ENCODE data around the gene HEATR5B. TPM values are rescaled to one million over a fixed set of nuclear protein-coding genes. Genes with fewer than 3 reads are reported as not detected.

Gene HEATR5B
- total and polyA plus RNA-seq, 2 donors (not counting 1 experiment from before 2014, with no cell fraction given) = 33.0 to 44.3 TPM

GRCh38 chr2:37059841-37060240, 24.3 kb downstream of the HEATR5B start:
- no peaks in the 10 kb centered on the region for H3K27me3 ChIP-seq (replicated peaks in 1 of 4; ENCODE audit: control extremely low read depth in 1 of 4, control insufficient read depth in 3 of 4, insufficient read depth in 4 of 4, low read length in 3 of 4)
- no peak overlapping the region for H3K4me2 ChIP-seq (replicated peaks; ENCODE audit: low read depth, low read length, poor library complexity, severe bottlenecking)
- intact Hi-C loops (cut with micrococcal nuclease) = loop anchor here (5.0 kb wide), 1 partner anchor 38 kb away; no protein-coding TSS in a partner anchor
- TF ChIP-seq, protein P1, sequence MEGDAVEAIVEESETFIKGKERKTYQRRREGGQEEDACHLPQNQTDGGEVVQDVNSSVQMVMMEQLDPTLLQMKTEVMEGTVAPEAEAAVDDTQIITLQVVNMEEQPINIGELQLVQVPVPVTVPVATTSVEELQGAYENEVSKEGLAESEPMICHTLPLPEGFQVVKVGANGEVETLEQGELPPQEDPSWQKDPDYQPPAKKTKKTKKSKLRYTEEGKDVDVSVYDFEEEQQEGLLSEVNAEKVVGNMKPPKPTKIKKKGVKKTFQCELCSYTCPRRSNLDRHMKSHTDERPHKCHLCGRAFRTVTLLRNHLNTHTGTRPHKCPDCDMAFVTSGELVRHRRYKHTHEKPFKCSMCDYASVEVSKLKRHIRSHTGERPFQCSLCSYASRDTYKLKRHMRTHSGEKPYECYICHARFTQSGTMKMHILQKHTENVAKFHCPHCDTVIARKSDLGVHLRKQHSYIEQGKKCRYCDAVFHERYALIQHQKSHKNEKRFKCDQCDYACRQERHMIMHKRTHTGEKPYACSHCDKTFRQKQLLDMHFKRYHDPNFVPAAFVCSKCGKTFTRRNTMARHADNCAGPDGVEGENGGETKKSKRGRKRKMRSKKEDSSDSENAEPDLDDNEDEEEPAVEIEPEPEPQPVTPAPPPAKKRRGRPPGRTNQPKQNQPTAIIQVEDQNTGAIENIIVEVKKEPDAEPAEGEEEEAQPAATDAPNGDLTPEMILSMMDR (IDR thresholded peaks at IDR 0.05) = no peak
- no peak for TF ChIP-seq EZH2 (IDR thresholded peaks at IDR 0.05; ENCODE audit: borderline replicate concordance, insufficient read depth, low read depth, low read length, poor library complexity, severe bottlenecking)
- no peak overlapping the region for H3K27ac ChIP-seq (ENCODE audit: low read length in 2 of 2)
- H3K4me3 ChIP-seq (ENCODE audit: control extremely low read depth in 1 of 5, extremely low read depth in 1 of 5, insufficient read depth in 1 of 5, low read depth in 2 of 5, low read length in 4 of 5) = no peak overlapping the region
- no peak overlapping the region for H3K9ac ChIP-seq (ENCODE audit: low read length)
- H3K9me3 ChIP-seq (ENCODE audit: control extremely low read depth in 1 of 3, control insufficient read depth in 2 of 3, insufficient read depth in 1 of 3, low read length in 2 of 3) = no peaks in the 10 kb centered on the region
- peaks cover 8% of the 10 kb centered on the region for H3K79me2 ChIP-seq (ENCODE audit: control insufficient read depth, insufficient read depth, low read length)
- Mint-ChIP-seq H3K9me3 (ENCODE audit: insufficient read depth) (no peaks in the 10 kb centered on the region), H3K4me3 (no peak overlapping the region), H3K27me3 (no peaks in the 10 kb centered on the region), H3K27ac (no peak overlapping the region), H3K4me1 (no peaks in the 10 kb centered on the region)
- H3K36me3 ChIP-seq (replicated peaks in 1 of 2; ENCODE audit: control extremely low read depth in 1 of 2, control insufficient read depth in 1 of 2, extremely low read depth in 1 of 2, insufficient read depth in 2 of 2, low read length in 1 of 2) = peaks cover 22 to 95% of the 10 kb centered on the region in 2 experiments
- no CpG with 5 or more reads among the region's 3 CpGs for WGBS (ENCODE audit: insufficient coverage)
- CTCF ChIA-PET = no interaction called here
- POLR2A ChIA-PET = no interaction called here
- no peak overlapping the region for H2AFZ ChIP-seq (ENCODE audit: insufficient read depth, low read depth, low read length, poor library complexity, severe bottlenecking)
- DNase-seq (no peak), ATAC-seq (ENCODE audit: low read depth) (no peak)
- H3K4me1 ChIP-seq (ENCODE audit: control insufficient read depth in 2 of 2, insufficient read depth in 2 of 2, low read length in 2 of 2) = no peaks in the 10 kb centered on the region
- peaks cover 11% of the 10 kb centered on the region for H4K20me1 ChIP-seq (ENCODE audit: control insufficient read depth, insufficient read depth, low read length, poor library complexity, severe bottlenecking)

- no peak overlapping the region for H3K27ac Mint-ChIP-seq
- Histone ChIP-seq H3K4me3 (ENCODE audit: control extremely low read depth in 1 of 5, extremely low read depth in 1 of 5, insufficient read depth in 1 of 5, low read depth in 2 of 5, low read length in 4 of 5) (no peak overlapping the region), H3K36me3 (replicated peaks in 1 of 2; ENCODE audit: control extremely low read depth in 1 of 2, control insufficient read depth in 1 of 2, extremely low read depth in 1 of 2, insufficient read depth in 2 of 2, low read length in 1 of 2) (peaks cover 27 to 76% of the 10 kb centered on the region in 2 experiments), H3K9ac (ENCODE audit: low read length) (no peak overlapping the region), H3K79me2 (ENCODE audit: control insufficient read depth, insufficient read depth, low read length) (no peaks in the 10 kb centered on the region), H3K4me1 (ENCODE audit: control insufficient read depth in 2 of 2, insufficient read depth in 2 of 2, low read length in 2 of 2) (no peaks in the 10 kb centered on the region), H3K27ac (ENCODE audit: low read length in 2 of 2) (no peak overlapping the region), H3K4me2 (replicated peaks; ENCODE audit: low read depth, low read length, poor library complexity, severe bottlenecking) (no peak overlapping the region), H2AFZ (ENCODE audit: insufficient read depth, low read depth, low read length, poor library complexity, severe bottlenecking) (no peak overlapping the region), H3K27me3 (replicated peaks in 1 of 4; ENCODE audit: control extremely low read depth in 1 of 4, control insufficient read depth in 3 of 4, insufficient read depth in 4 of 4, low read length in 3 of 4) (no peaks in the 10 kb centered on the region), H4K20me1 (ENCODE audit: control insufficient read depth, insufficient read depth, low read length, poor library complexity, severe bottlenecking) (no peaks in the 10 kb centered on the region), H3K9me3 (ENCODE audit: control extremely low read depth in 1 of 3, control insufficient read depth in 2 of 3, insufficient read depth in 1 of 3, low read length in 2 of 3) (no peaks in the 10 kb centered on the region)
- no peak overlapping the region for H3K4me3 Mint-ChIP-seq
- H3K4me1 Mint-ChIP-seq = no peaks in the 10 kb centered on the region
- ATAC-seq (ENCODE audit: low read depth) = no peak
- ChIA-PET CTCF (interaction anchor here (1.5 kb wide), 1 partner anchor 12 kb away, joined by 3 read pairs; no protein-coding TSS in a partner anchor), POLR2A (no interaction called here)
- WGBS (ENCODE audit: insufficient coverage) = 100% methylated on average over 1 of the region's 5 CpGs
- no peaks in the 10 kb centered on the region for H3K27me3 Mint-ChIP-seq
- no peaks in the 10 kb centered on the region for H3K9me3 Mint-ChIP-seq (ENCODE audit: insufficient read depth)
- DNase-seq = no peak
- no peak for TF ChIP-seq EZH2 (IDR thresholded peaks at IDR 0.05; ENCODE audit: borderline replicate concordance, insufficient read depth, low read depth, low read length, poor library complexity, severe bottlenecking)
- TF ChIP-seq, protein P1 (IDR thresholded peaks at IDR 0.05) = no peak
- intact Hi-C loops (cut with micrococcal nuclease) = no loop called here
Measured at GRCh38 chr2:37052600-37053332, 31.4 kb downstream of the HEATR5B start.
